ENCODE results near the gene OSBPL3.

DNA sequence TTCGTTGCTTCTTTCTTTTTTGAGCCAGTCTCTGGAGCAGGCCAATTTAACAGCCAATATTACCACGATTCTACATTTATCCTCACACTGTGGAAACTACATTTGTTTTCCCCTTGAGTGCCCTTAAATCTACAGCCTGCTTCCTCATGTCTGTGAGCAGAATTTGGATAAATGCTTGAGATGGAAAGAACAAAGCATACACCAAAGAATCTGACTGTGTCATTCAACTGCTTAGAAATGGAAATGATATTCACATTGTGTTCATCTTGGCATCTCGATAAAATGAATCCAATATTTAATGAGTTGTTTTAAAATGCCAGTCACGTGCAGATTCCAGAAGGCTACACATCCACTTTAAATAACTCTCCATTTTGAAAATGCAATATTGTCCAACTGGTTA lies 181.7 kb downstream of the OSBPL3 start:
- TF ChIP-seq, protein P1, sequence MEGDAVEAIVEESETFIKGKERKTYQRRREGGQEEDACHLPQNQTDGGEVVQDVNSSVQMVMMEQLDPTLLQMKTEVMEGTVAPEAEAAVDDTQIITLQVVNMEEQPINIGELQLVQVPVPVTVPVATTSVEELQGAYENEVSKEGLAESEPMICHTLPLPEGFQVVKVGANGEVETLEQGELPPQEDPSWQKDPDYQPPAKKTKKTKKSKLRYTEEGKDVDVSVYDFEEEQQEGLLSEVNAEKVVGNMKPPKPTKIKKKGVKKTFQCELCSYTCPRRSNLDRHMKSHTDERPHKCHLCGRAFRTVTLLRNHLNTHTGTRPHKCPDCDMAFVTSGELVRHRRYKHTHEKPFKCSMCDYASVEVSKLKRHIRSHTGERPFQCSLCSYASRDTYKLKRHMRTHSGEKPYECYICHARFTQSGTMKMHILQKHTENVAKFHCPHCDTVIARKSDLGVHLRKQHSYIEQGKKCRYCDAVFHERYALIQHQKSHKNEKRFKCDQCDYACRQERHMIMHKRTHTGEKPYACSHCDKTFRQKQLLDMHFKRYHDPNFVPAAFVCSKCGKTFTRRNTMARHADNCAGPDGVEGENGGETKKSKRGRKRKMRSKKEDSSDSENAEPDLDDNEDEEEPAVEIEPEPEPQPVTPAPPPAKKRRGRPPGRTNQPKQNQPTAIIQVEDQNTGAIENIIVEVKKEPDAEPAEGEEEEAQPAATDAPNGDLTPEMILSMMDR (IDR thresholded peaks at IDR 0.05), result no peak
- no peak for TF ChIP-seq POLR2A (IDR thresholded peaks at IDR 0.05)

All from body of pancreas (tissue), 4 donors.